A549 (cell line): ENCODE measurements around the gene ANP32A. TPM values are rescaled to one million over a fixed set of nuclear protein-coding genes. Genes with fewer than 3 reads are reported as not detected.

ENCODE experiments used
- ATAC-seq, 2 experiments: fragments of 200-7000 bp in 1 of 2; fragments of >200 bp in 1 of 2; cut with Nextera tagmentation in 1 of 2; cut with Tn5 transposase in 1 of 2; 3 replicates each; pipeline versions ENCODE4 v1.8.0 to v1.9.1; 2018 to 2020; ENCODE audit warnings: mild to moderate bottlenecking in 1 of 2, moderate library complexity in 1 of 2
- CTCF ChIA-PET: fragments of 300-600 bp; sonication (Branson Sonifier 250); formaldehyde crosslinking; extraction: SDS; loops from one replicate; lab custom pipeline; 2021; ENCODE audit warnings: antibody characterized with exemption, inconsistent platforms; lab: Yijun Ruan, JAX
- POLR2A ChIA-PET: fragments of 350-600 bp; formaldehyde crosslinking; extraction: SDS; loops from one replicate; lab custom pipeline; 2021; ENCODE audit warnings: antibody characterized with exemption, inconsistent platforms; lab: Yijun Ruan, JAX
- DNase-seq, 2 experiments: peaks; one replicate each; pipeline versions ENCODE4 v3.0.0 to v3.0.0-alpha.2; 2011 to 2016; ENCODE audit warnings: low read depth in 1 of 2, low spot score in 1 of 2
- FAIRE-seq: peaks from 2 replicates; lab custom pipeline; 2011; peaks lifted over from hg19 to GRCh38; lab: Jason Lieb, UNC
- H3K27ac ChIP-seq, 2 experiments: fragments of >200 bp; sonication (Bioruptor Twin); formaldehyde crosslinking; 3 replicates each; pipeline ENCODE4 v1.5.1; 2016 to 2017
- H3K4me1 ChIP-seq: fragments of >200 bp; sonication (Bioruptor Twin); formaldehyde crosslinking; 3 replicates; pipeline ENCODE4 v1.6.1; 2016
- H3K4me2 ChIP-seq: fragments of >200 bp; sonication (Bioruptor Twin); formaldehyde crosslinking; 3 replicates; pipeline ENCODE4 v1.6.1; 2016
- H3K4me3 ChIP-seq: fragments of >200 bp; sonication (Bioruptor Twin); formaldehyde crosslinking; 3 replicates; pipeline ENCODE4 v1.5.1; 2016
- H3K9me3 ChIP-seq: fragments of >200 bp; sonication (Bioruptor Twin); formaldehyde crosslinking; 3 replicates; pipeline ENCODE4 v1.6.1; 2016
- ATOH8 ChIP-seq: fragments of 250-450 bp; sonication (Bioruptor Pico); IDR thresholded peaks from 2 replicates; pipeline ENCODE4 v1.5.0; 2020; ENCODE audit warnings: low read depth, mild to moderate bottlenecking, moderate library complexity
- CBX2 ChIP-seq: fragments of 200-600 bp; sonication (generic); IDR thresholded peaks from 2 replicates; pipeline ENCODE4 v1.6.1; 2016; ENCODE audit warnings: low read depth, mild to moderate bottlenecking, borderline replicate concordance
- CEBPB ChIP-seq, 2 experiments: fragments of >200 bp in 1 of 2; sonication (Bioruptor Twin) in 1 of 2; formaldehyde crosslinking in 1 of 2; IDR thresholded peaks; 2 replicates each; pipeline ENCODE4 v1.6.1; 2012 to 2016
- ELK1 ChIP-seq: fragments of 150-350 bp; IDR thresholded peaks from 2 replicates; pipeline ENCODE4 v1.6.1; 2014; ENCODE audit warnings: low read depth, mild to moderate bottlenecking, low read length
- EP300 ChIP-seq, 2 experiments: fragments of >200 bp; sonication (Bioruptor Twin); formaldehyde crosslinking; IDR thresholded peaks; 2 replicates in 1 of 2; 3 replicates in 1 of 2; pipeline ENCODE4 v1.6.1; 2016 to 2017
- FOSL2 ChIP-seq, 2 experiments: fragments of 450-650 bp in 1 of 2; fragments of >200 bp in 1 of 2; sonication (Bioruptor Twin) in 1 of 2; formaldehyde crosslinking; IDR thresholded peaks; 2 replicates each; pipeline versions ENCODE4 v1.5.0 to v1.6.1; 2016 to 2020; ENCODE audit warnings: mild to moderate bottlenecking in 1 of 2, moderate library complexity in 1 of 2
- HES2 ChIP-seq: fragments of >200 bp; sonication (Bioruptor Twin); formaldehyde crosslinking; IDR thresholded peaks from 2 replicates; pipeline ENCODE4 v1.6.1; 2016
- HMGXB4 ChIP-seq: fragments of 250-450 bp; sonication (Bioruptor Pico); IDR thresholded peaks from 2 replicates; pipeline ENCODE4 v1.5.0; 2021; ENCODE audit warnings: mild to moderate bottlenecking, moderate library complexity, borderline replicate concordance
- HOXB13 ChIP-seq: fragments of 250-450 bp; sonication (Bioruptor Pico); IDR thresholded peaks from 2 replicates; pipeline ENCODE4 v1.5.0; 2020; ENCODE audit warnings: low read depth, mild to moderate bottlenecking, moderate library complexity
- JUN ChIP-seq, 2 experiments: fragments of >200 bp; sonication (Bioruptor Twin); formaldehyde crosslinking; IDR thresholded peaks; 2 replicates in 1 of 2; 3 replicates in 1 of 2; pipeline ENCODE4 v1.6.1; 2016 to 2017
- JUNB ChIP-seq: fragments of >200 bp; sonication (Bioruptor Twin); formaldehyde crosslinking; IDR thresholded peaks from 2 replicates; pipeline ENCODE4 v1.6.1; 2016
- KDM5A ChIP-seq: fragments of 200-600 bp; sonication (generic); IDR thresholded peaks from 2 replicates; pipeline ENCODE4 v1.6.1; 2016; ENCODE audit warnings: antibody characterized with exemption, mild to moderate bottlenecking
- MAX ChIP-seq: IDR thresholded peaks from 2 replicates; pipeline ENCODE4 v1.6.1; 2012
- MYC ChIP-seq: IDR thresholded peaks from 2 replicates; pipeline ENCODE4 v1.6.1; 2012; ENCODE audit warnings: mild to moderate bottlenecking, inconsistent platforms, low read length, improper control_type of control experiment, borderline replicate concordance
- NPAS2 ChIP-seq: fragments of 250-450 bp; sonication (Bioruptor Pico); IDR thresholded peaks from 2 replicates; pipeline ENCODE4 v1.8.0; 2022; ENCODE audit warnings: mild to moderate bottlenecking, moderate library complexity, borderline replicate concordance
- RARB ChIP-seq: fragments of 250-450 bp; sonication (Bioruptor Pico); IDR thresholded peaks from 2 replicates; pipeline ENCODE4 v1.8.0; 2021; ENCODE audit warnings: mild to moderate bottlenecking, moderate library complexity
- RNF2 ChIP-seq: fragments of 200-600 bp; sonication (generic); IDR thresholded peaks from 2 replicates; pipeline ENCODE4 v1.6.1; 2016; ENCODE audit warnings: low read depth, mild to moderate bottlenecking, antibody characterized with exemption, moderate library complexity, borderline replicate concordance
- SREBF2 ChIP-seq: fragments of 450-650 bp; IDR thresholded peaks from 2 replicates; pipeline ENCODE4 v1.6.1; 2014; ENCODE audit warnings: mild to moderate bottlenecking, moderate library complexity
- ZNF302 ChIP-seq: fragments of 250-450 bp; sonication (Bioruptor Pico); IDR thresholded peaks from 2 replicates; pipeline ENCODE4 v1.9.0; 2021; ENCODE audit warnings: inconsistent platforms, mild to moderate bottlenecking, moderate library complexity
- ZSCAN20 ChIP-seq: fragments of 250-450 bp; sonication (Bioruptor Pico); IDR thresholded peaks from 2 replicates; pipeline ENCODE4 v1.8.0; 2022; ENCODE audit warnings: mild to moderate bottlenecking, moderate library complexity
- WGBS: methylation state at CpG from one replicate; pipeline ENCODE4 v1.1.6; 2017; ENCODE audit errors: missing lambda C conversion rate; 5-methylcytosine and 5-hydroxymethylcytosine counted together
- polyA plus RNA-seq, 4 experiments: library from polyadenylated mRNA; depleted of rRNA in 3 of 4; stranded (reverse); fragments of >200 nt; fragmentation: RNase III in 1 of 4; extraction: RNeasy Plus Mini Kit Qiagen cat#74134 plus additional on column Dnase treatment in 1 of 4; gene quantifications; 2 replicates in 3 of 4; 3 replicates in 1 of 4; pipeline ENCODE4 v1.2.3, GENCODE V29; 2011 to 2017

The ANP32A gene
- polyA plus RNA-seq, 2 of the 4 experiments (the other 2 are of a cell fraction) = 208 to 354 TPM

- H3K27ac ChIP-seq = no peak overlapping the region
- CTCF ChIA-PET = interaction anchor here (1.0 to 3.4 kb wide), 5 partner anchors 8 to 119 kb away, joined by 3 to 36 read pairs (median 7); no protein-coding TSS in a partner anchor
- peaks cover 42% of the 10 kb centered on the region; the same call in 1 of the 3 replicates for H3K4me1 ChIP-seq
- H3K4me3 ChIP-seq = no peak overlapping the region
- no peak overlapping the region for H3K4me2 ChIP-seq
- no peak for ATAC-seq
- 87% methylated on average over 14 of the region's 14 CpGs for WGBS
- no peaks in the 10 kb centered on the region for H3K9me3 ChIP-seq
- FAIRE-seq = no peak
- TF ChIP-seq ZSCAN20 (CRISPR knock-in tag) (no peak), ZNF302 (no peak), RARB (CRISPR knock-in tag) (no peak), EP300 (IDR thresholded peaks at IDR 0.05) (no peak), MAX (no peak), FOSL2 (IDR thresholded peaks at IDR 0.05) (no peak), FOSL2 (CRISPR knock-in tag; IDR thresholded peaks at IDR 0.05) (no peak), SREBF2 (no peak), NPAS2 (CRISPR knock-in tag) (no peak), HES2 (no peak), JUNB (no peak), JUN (IDR thresholded peaks at IDR 0.05) (no peak), CEBPB (IDR thresholded peaks at IDR 0.05) (no peak), MYC (no peak), HOXB13 (CRISPR knock-in tag) (no peak), ELK1 (no peak), RNF2 (no peak), ATOH8 (CRISPR knock-in tag) (no peak), KDM5A (no peak), CBX2 (no peak), HMGXB4 (CRISPR knock-in tag) (no peak)
- TF ChIP-seq, all 56 proteins: peak for 0
- POLR2A ChIA-PET = no interaction called here
- no peak for DNase-seq
Measured at GRCh38 chr15:68792901-68793766, 27.6 kb downstream of the ANP32A start.
